HEK293 (cell line): Measurements from ENCODE around the gene DYRK2.

ENCODE experiments used
- CTCF ChIA-PET: fragments of 350-600 bp; formaldehyde crosslinking; extraction: SDS; loops from one replicate; lab custom pipeline; 2021; ENCODE audit warnings: antibody characterized with exemption; lab: Yijun Ruan, JAX
- POLR2A ChIA-PET: fragments of 300-600 bp; formaldehyde crosslinking; extraction: SDS; loops from one replicate; lab custom pipeline; 2020; ENCODE audit warnings: antibody characterized with exemption, inconsistent platforms; lab: Yijun Ruan, JAX
- H3K27ac ChIP-seq: fragments of 200-500 bp; sonication (Bioruptor generic); 2 replicates; pipeline ENCODE4 v1.5.1; 2014; ENCODE audit warnings: low read depth, low read length, control low read depth, inconsistent platforms; ENCODE audit errors: extremely low read depth
- H3K36me3 ChIP-seq, 2 experiments: fragments of 200-500 bp in 1 of 2; sonication (Bioruptor generic) in 1 of 2; 1 replicate in 1 of 2; 2 replicates in 1 of 2; pipeline ENCODE4 v1.5.1; 2014 to 2017; ENCODE audit warnings: inconsistent platforms in 2 of 2, low read length in 2 of 2; ENCODE audit not compliant: control insufficient read depth in 2 of 2, insufficient read depth in 1 of 2
- H3K4me1 ChIP-seq: fragments of 200-500 bp; sonication (Bioruptor generic); 2 replicates; pipeline ENCODE4 v1.5.1; 2014; ENCODE audit warnings: mild to moderate bottlenecking, low read length, inconsistent platforms; ENCODE audit not compliant: control insufficient read depth, insufficient read depth
- H3K4me3 ChIP-seq: 2 replicates; pipeline ENCODE4 v1.5.1; 2011; ENCODE audit warnings: low read depth, mild to moderate bottlenecking, control low read depth, low read length, moderate library complexity
- H3K9me3 ChIP-seq: fragments of 200-500 bp; sonication (Bioruptor generic); 2 replicates; pipeline ENCODE4 v1.5.1; 2014; ENCODE audit warnings: low read depth, low read length, inconsistent platforms; ENCODE audit not compliant: control insufficient read depth, insufficient read depth
- BCL11A ChIP-seq: fragments of 450-650 bp; formaldehyde crosslinking; IDR thresholded peaks from 2 replicates; pipeline ENCODE4 v1.5.1; 2016; ENCODE audit warnings: low read depth, missing biosample characterization, missing genetic modification characterization
- MEIS1 ChIP-seq: sonication (generic); formaldehyde crosslinking; IDR thresholded peaks from 2 replicates; pipeline ENCODE4 v1.8.1; 2022; ENCODE audit warnings: missing genetic modification reagents, mild to moderate bottlenecking, borderline replicate concordance
- PBX3 ChIP-seq: sonication (generic); formaldehyde crosslinking; IDR thresholded peaks from 2 replicates; pipeline ENCODE4 v1.8.1; 2022; ENCODE audit warnings: mild to moderate bottlenecking, moderate library complexity, missing genetic modification reagents
- SALL2 ChIP-seq: fragments of 450-650 bp; formaldehyde crosslinking; IDR thresholded peaks from 2 replicates; pipeline ENCODE4 v1.5.0; 2017; ENCODE audit warnings: missing biosample characterization, mild to moderate bottlenecking, missing genetic modification characterization, borderline replicate concordance
- SCRT2 ChIP-seq: fragments of 450-650 bp; formaldehyde crosslinking; IDR thresholded peaks from 2 replicates; pipeline ENCODE4 v1.5.1; 2016; ENCODE audit warnings: missing biosample characterization, missing genetic modification characterization
- ZBTB7A ChIP-seq: fragments of 450-650 bp; formaldehyde crosslinking; IDR thresholded peaks from 2 replicates; pipeline ENCODE4 v1.5.1; 2016; ENCODE audit warnings: low read depth, missing biosample characterization, missing genetic modification characterization
- ZFP3 ChIP-seq: fragments of 450-650 bp; formaldehyde crosslinking; IDR thresholded peaks from 2 replicates; pipeline ENCODE4 v1.5.1; 2016; ENCODE audit warnings: low read depth, missing biosample characterization, missing genetic modification characterization
- ZFP37 ChIP-seq: fragments of 450-650 bp; formaldehyde crosslinking; IDR thresholded peaks from 2 replicates; pipeline ENCODE4 v1.5.1; 2016; ENCODE audit warnings: missing biosample characterization, missing genetic modification characterization
- ZNF169 ChIP-seq: fragments of 450-650 bp; formaldehyde crosslinking; IDR thresholded peaks from 2 replicates; pipeline ENCODE4 v1.5.1; 2016; ENCODE audit warnings: missing biosample characterization, missing genetic modification characterization
- ZNF175 ChIP-seq: fragments of 450-650 bp; formaldehyde crosslinking; IDR thresholded peaks from 2 replicates; pipeline ENCODE4 v1.5.1; 2016; ENCODE audit warnings: missing biosample characterization, missing genetic modification characterization
- ZNF354C ChIP-seq: fragments of 450-650 bp; formaldehyde crosslinking; IDR thresholded peaks from 2 replicates; pipeline ENCODE4 v1.5.1; 2016; ENCODE audit warnings: missing biosample characterization, missing genetic modification characterization, low read depth, borderline replicate concordance
- ZNF404 ChIP-seq: fragments of 450-650 bp; formaldehyde crosslinking; IDR thresholded peaks from 2 replicates; pipeline ENCODE4 v1.5.1; 2017; ENCODE audit warnings: missing biosample characterization, missing genetic modification characterization
- ZNF433 ChIP-seq: fragments of 450-650 bp; formaldehyde crosslinking; IDR thresholded peaks from 2 replicates; pipeline ENCODE4 v1.5.1; 2016; ENCODE audit warnings: missing biosample characterization, missing genetic modification characterization, low read depth
- ZNF514 ChIP-seq: fragments of 450-650 bp; formaldehyde crosslinking; IDR thresholded peaks from 2 replicates; pipeline ENCODE4 v1.5.1; 2016; ENCODE audit warnings: missing biosample characterization, missing genetic modification characterization
- ZNF645 ChIP-seq: fragments of 450-650 bp; formaldehyde crosslinking; IDR thresholded peaks from 2 replicates; pipeline ENCODE4; 2016; ENCODE audit warnings: missing biosample characterization, missing genetic modification characterization
- ZNF76 ChIP-seq: fragments of 450-650 bp; formaldehyde crosslinking; IDR thresholded peaks from 2 replicates; pipeline ENCODE4; 2016; ENCODE audit warnings: low read depth, missing biosample characterization, missing genetic modification characterization, borderline replicate concordance
- ZNF830 ChIP-seq: fragments of 450-650 bp; IDR thresholded peaks from 2 replicates; pipeline ENCODE4 v1.5.0; 2018; ENCODE audit warnings: missing biosample characterization, missing genetic modification characterization, low read depth, mild to moderate bottlenecking, moderate library complexity
- TF ChIP-seq, protein P1 (sequence below): IDR thresholded peaks from 2 replicates; pipeline ENCODE4 v1.6.1; 2011; ENCODE audit warnings: mild to moderate bottlenecking, low read depth, low read length, borderline replicate concordance
- TF ChIP-seq, protein P2 (sequence below): fragments of 450-650 bp; formaldehyde crosslinking; IDR thresholded peaks from 2 replicates; pipeline ENCODE4 v1.5.1; 2016; ENCODE audit warnings: missing biosample characterization, missing genetic modification characterization
- TF ChIP-seq, protein P3 (sequence below): fragments of 450-650 bp; formaldehyde crosslinking; IDR thresholded peaks from 2 replicates; pipeline ENCODE4 v1.5.1; 2016; ENCODE audit warnings: missing biosample characterization, missing genetic modification characterization
- TF ChIP-seq, protein P4 (sequence below): fragments of 450-650 bp; formaldehyde crosslinking; IDR thresholded peaks from 2 replicates; pipeline ENCODE4 v1.5.1; 2016; ENCODE audit warnings: missing biosample characterization, missing genetic modification characterization

The DYRK2 gene

GRCh38 chr12:67648521-67649260, at the start of gene DYRK2 (continued):
- TF ChIP-seq, protein P1, sequence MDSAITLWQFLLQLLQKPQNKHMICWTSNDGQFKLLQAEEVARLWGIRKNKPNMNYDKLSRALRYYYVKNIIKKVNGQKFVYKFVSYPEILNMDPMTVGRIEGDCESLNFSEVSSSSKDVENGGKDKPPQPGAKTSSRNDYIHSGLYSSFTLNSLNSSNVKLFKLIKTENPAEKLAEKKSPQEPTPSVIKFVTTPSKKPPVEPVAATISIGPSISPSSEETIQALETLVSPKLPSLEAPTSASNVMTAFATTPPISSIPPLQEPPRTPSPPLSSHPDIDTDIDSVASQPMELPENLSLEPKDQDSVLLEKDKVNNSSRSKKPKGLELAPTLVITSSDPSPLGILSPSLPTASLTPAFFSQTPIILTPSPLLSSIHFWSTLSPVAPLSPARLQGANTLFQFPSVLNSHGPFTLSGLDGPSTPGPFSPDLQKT, result no peak

- no peaks in the 10 kb centered on the region for H3K36me3 ChIP-seq
- ChIA-PET CTCF (no interaction called here), POLR2A (no interaction called here)
Measured at GRCh38 chr12:67599691-67600090, 48.9 kb upstream of the DYRK2 start.

DNA sequence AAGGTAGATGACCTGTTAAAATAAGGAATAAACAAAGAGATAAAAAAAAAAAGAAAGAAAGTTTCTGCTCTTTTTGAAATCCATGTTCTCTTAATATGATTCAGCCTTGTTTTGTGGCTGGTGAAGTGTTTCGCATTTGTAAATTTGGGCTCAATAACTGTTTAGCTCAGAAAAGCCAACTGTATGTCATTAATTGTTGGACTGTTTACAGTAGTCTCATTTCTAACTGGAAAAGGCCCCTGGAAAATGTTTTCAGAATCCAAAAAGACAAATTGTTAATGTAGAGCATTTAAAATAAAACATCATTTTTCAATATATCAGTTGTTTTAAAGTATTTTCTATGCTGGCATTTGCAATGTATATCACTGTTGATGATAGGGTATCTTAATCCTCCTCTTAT, 47.4 kb upstream of the DYRK2 start:
- H3K4me1 ChIP-seq, result no peaks in the 10 kb centered on the region
- TF ChIP-seq PBX3, result no peak
- TF ChIP-seq ZNF76, result no peak
- no peak for TF ChIP-seq BCL11A
- TF ChIP-seq, protein P2, sequence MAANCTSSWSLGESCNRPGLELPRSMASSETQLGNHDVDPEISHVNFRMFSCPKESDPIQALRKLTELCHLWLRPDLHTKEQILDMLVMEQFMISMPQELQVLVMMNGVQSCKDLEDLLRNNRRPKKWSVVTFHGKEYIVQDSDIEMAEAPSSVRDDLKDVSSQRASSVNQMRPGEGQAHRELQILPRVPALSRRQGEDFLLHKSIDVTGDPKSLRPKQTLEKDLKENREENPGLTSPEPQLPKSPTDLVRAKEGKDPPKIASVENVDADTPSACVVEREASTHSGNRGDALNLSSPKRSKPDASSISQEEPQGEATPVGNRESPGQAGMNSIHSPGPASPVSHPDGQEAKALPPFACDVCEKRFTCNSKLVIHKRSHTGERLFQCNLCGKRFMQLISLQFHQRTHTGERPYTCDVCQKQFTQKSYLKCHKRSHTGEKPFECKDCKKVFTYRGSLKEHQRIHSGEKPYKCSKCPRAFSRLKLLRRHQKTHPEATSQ (tag by site-specific recombination), result no peak
- TF ChIP-seq MEIS1 (CRISPR knock-in tag), result no peak
- no peak for TF ChIP-seq ZNF354C
- no peak for TF ChIP-seq ZNF830 (tag by site-specific recombination)
- TF ChIP-seq ZFP37 (tag by site-specific recombination), result no peak
- TF ChIP-seq ZFP3 (tag by site-specific recombination), result no peak
- no peak for TF ChIP-seq ZNF175 (tag by site-specific recombination)
- TF ChIP-seq, all 188 proteins: peak for 0
- H3K4me3 ChIP-seq, result no peak overlapping the region
- POLR2A ChIA-PET, result no interaction called here
- no peak overlapping the region for H3K27ac ChIP-seq
- H3K9me3 ChIP-seq, result no peaks in the 10 kb centered on the region
- CTCF ChIA-PET, result interaction anchor here (0.6 kb wide), 1 partner anchor 86 kb away, joined by 3 read pairs; no protein-coding TSS in a partner anchor
- no peaks in the 10 kb centered on the region for H3K36me3 ChIP-seq

More at GRCh38 chr12:67599691-67600090, 48.9 kb upstream of the DYRK2 start:
- Histone ChIP-seq H3K4me3 (no peak overlapping the region), H3K4me1 (no peaks in the 10 kb centered on the region), H3K9me3 (no peaks in the 10 kb centered on the region), H3K27ac (no peak overlapping the region)
- TF ChIP-seq ZNF514 (tag by site-specific recombination) (no peak), SCRT2 (tag by site-specific recombination) (no peak), ZNF433 (tag by site-specific recombination) (no peak), SALL2 (no peak), ZNF645 (tag by site-specific recombination) (no peak), ZBTB7A (no peak), ZNF404 (tag by site-specific recombination) (no peak), ZNF169 (tag by site-specific recombination) (no peak)
- TF ChIP-seq, protein P3, sequence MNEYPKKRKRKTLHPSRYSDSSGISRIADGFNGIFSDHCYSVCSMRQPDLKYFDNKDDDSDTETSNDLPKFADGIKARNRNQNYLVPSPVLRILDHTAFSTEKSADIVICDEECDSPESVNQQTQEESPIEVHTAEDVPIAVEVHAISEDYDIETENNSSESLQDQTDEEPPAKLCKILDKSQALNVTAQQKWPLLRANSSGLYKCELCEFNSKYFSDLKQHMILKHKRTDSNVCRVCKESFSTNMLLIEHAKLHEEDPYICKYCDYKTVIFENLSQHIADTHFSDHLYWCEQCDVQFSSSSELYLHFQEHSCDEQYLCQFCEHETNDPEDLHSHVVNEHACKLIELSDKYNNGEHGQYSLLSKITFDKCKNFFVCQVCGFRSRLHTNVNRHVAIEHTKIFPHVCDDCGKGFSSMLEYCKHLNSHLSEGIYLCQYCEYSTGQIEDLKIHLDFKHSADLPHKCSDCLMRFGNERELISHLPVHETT (tag by site-specific recombination), result no peak
- TF ChIP-seq, protein P4, sequence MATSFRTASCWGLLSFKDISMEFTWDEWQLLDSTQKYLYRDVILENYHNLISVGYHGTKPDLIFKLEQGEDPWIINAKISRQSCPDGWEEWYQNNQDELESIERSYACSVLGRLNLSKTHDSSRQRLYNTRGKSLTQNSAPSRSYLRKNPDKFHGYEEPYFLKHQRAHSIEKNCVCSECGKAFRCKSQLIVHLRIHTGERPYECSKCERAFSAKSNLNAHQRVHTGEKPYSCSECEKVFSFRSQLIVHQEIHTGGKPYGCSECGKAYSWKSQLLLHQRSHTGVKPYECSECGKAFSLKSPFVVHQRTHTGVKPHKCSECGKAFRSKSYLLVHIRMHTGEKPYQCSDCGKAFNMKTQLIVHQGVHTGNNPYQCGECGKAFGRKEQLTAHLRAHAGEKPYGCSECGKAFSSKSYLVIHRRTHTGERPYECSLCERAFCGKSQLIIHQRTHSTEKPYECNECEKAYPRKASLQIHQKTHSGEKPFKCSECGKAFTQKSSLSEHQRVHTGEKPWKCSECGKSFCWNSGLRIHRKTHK (tag by site-specific recombination), result no peak
- TF ChIP-seq, protein P1, result no peak
